Measurements from ENCODE around the gene MORC3. TPM values are rescaled to one million over a fixed set of nuclear protein-coding genes. Genes with fewer than 3 reads are reported as not detected.

Gene MORC3
- total RNA-seq, 2 experiments from 2014 or later: 23.0 to 34.3 TPM

GRCh38 chr21:36344931-36345330, 24.9 kb downstream of the MORC3 start:
- POLR2A ChIA-PET: interaction anchor here (0.6 to 1.4 kb wide), 5 partner anchors 12 to 185 kb away, joined by 3 to 4 read pairs (median 3); no protein-coding TSS in a partner anchor
- TF ChIP-seq EZH2phosphoT487 (IDR thresholded peaks at IDR 0.05; ENCODE audit: borderline replicate concordance, low read depth, low read length) (no peak), CTCF (conservative IDR thresholded peaks at IDR 0.05; ENCODE audit: low read length) (no peak)
- H3K4me3 ChIP-seq (ENCODE audit: low read depth, low read length, poor library complexity, severe bottlenecking): no peak overlapping the region
- CTCF ChIA-PET (ENCODE audit: unreplicated experiment): no interaction called here
- no peak overlapping the region for H2AFZ ChIP-seq (ENCODE audit: low read length)
- no peaks in the 10 kb centered on the region for H4K20me1 ChIP-seq (ENCODE audit: insufficient read depth, low read length)
- H3K4me1 ChIP-seq (ENCODE audit: insufficient read depth, low read length, poor library complexity, severe bottlenecking): no peaks in the 10 kb centered on the region
- no TSS peak for BruUV-seq (replicated peaks)
- no peaks in the 10 kb centered on the region for H3K79me2 ChIP-seq (ENCODE audit: insufficient read depth, low read depth, low read length)
- H3K36me3 ChIP-seq (ENCODE audit: insufficient read depth, low read length): peaks cover 95% of the 10 kb centered on the region
- intact Hi-C loops (cut with micrococcal nuclease; ENCODE audit: unreplicated experiment): no loop called here
- H3K9me3 ChIP-seq (ENCODE audit: low read length): no peaks in the 10 kb centered on the region
- DNase-seq (ENCODE audit: low spot score): no peak
- H3K27ac ChIP-seq (ENCODE audit: low read depth, low read length, poor library complexity, severe bottlenecking): no peak overlapping the region
- no peak overlapping the region for H3K4me2 ChIP-seq (ENCODE audit: low read length)
- H3K9me2 ChIP-seq (ENCODE audit: insufficient read depth, low read length): no peaks in the 10 kb centered on the region

DNA sequence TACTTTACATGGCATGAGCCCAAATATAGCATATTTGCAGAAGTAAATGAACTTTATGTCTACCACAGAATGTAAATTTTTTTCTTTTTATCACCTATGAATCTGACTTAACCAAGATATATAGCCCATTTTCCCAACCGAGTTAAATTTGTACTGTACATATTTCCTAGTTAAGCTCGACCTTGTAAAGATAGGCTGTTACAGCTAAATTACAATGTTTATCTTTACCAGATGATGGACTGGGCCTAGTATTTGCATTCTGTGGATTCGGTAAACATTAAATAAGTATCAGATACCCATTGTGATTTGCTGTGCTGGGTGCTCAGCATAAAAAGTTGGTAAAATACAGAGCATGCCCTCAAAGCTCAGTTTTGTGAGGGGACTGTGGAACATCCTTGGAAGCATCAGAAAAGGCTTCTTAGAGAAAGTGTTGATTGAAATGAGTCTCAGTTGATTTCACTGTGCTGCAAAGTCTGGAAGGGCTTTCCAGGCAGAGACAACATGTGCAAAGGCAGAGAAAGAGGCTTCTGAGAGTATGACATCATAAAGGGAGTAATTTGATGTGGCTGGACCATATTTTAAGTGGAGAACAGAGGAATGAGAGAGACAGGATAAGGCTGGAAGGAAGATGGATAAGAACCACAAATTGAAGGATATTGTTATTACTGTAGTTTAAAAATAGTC, 27.4 kb downstream of the MORC3 start:
- Histone ChIP-seq H3K27ac (ENCODE audit: low read depth, low read length, poor library complexity, severe bottlenecking) (no peak overlapping the region), H3K9me3 (ENCODE audit: low read length) (no peaks in the 10 kb centered on the region), H4K20me1 (ENCODE audit: insufficient read depth, low read length) (no peaks in the 10 kb centered on the region), H3K4me3 (ENCODE audit: low read depth, low read length, poor library complexity, severe bottlenecking) (no peak overlapping the region), H3K4me2 (ENCODE audit: low read length) (no peak overlapping the region), H3K4me1 (ENCODE audit: insufficient read depth, low read length, poor library complexity, severe bottlenecking) (no peaks in the 10 kb centered on the region), H3K36me3 (ENCODE audit: insufficient read depth, low read length) (peaks cover 95% of the 10 kb centered on the region), H2AFZ (ENCODE audit: low read length) (no peak overlapping the region), H3K9me2 (ENCODE audit: insufficient read depth, low read length) (no peaks in the 10 kb centered on the region), H3K79me2 (ENCODE audit: insufficient read depth, low read depth, low read length) (no peaks in the 10 kb centered on the region)
- POLR2A ChIA-PET: no interaction called here
- CTCF ChIA-PET (ENCODE audit: unreplicated experiment): no interaction called here
- intact Hi-C loops (cut with micrococcal nuclease; ENCODE audit: unreplicated experiment): no loop called here
- no peak for TF ChIP-seq CTCF (conservative IDR thresholded peaks at IDR 0.05; ENCODE audit: low read length)
- no peak for TF ChIP-seq EZH2phosphoT487 (IDR thresholded peaks at IDR 0.05; ENCODE audit: borderline replicate concordance, low read depth, low read length)
- BruUV-seq (replicated peaks): no TSS peak
- no peak for DNase-seq (ENCODE audit: low spot score)

GRCh38 chr21:36347962-36348328, 27.9 kb downstream of the MORC3 start:
- BruUV-seq (replicated peaks): no TSS peak
- no peaks in the 10 kb centered on the region for H3K4me1 ChIP-seq (ENCODE audit: insufficient read depth, low read length, poor library complexity, severe bottlenecking)
- no peak overlapping the region for H3K4me2 ChIP-seq (ENCODE audit: low read length)
- no peak overlapping the region for H3K27ac ChIP-seq (ENCODE audit: low read depth, low read length, poor library complexity, severe bottlenecking)
- TF ChIP-seq EZH2phosphoT487 (IDR thresholded peaks at IDR 0.05; ENCODE audit: borderline replicate concordance, low read depth, low read length) (no peak), CTCF (conservative IDR thresholded peaks at IDR 0.05; ENCODE audit: low read length) (no peak)
- DNase-seq (ENCODE audit: low spot score): no peak
- H2AFZ ChIP-seq (ENCODE audit: low read length): no peak overlapping the region
- no peaks in the 10 kb centered on the region for H3K9me3 ChIP-seq (ENCODE audit: low read length)
- H3K4me3 ChIP-seq (ENCODE audit: low read depth, low read length, poor library complexity, severe bottlenecking): no peak overlapping the region
- peaks cover 96% of the 10 kb centered on the region for H3K36me3 ChIP-seq (ENCODE audit: insufficient read depth, low read length)
- no peaks in the 10 kb centered on the region for H3K9me2 ChIP-seq (ENCODE audit: insufficient read depth, low read length)
- CTCF ChIA-PET (ENCODE audit: unreplicated experiment): no interaction called here
- H4K20me1 ChIP-seq (ENCODE audit: insufficient read depth, low read length): no peaks in the 10 kb centered on the region
- H3K79me2 ChIP-seq (ENCODE audit: insufficient read depth, low read depth, low read length): no peaks in the 10 kb centered on the region
- intact Hi-C loops (cut with micrococcal nuclease; ENCODE audit: unreplicated experiment): no loop called here
- POLR2A ChIA-PET: no interaction called here

All from OCI-LY7 (cell line).